BE2C (cell line): ENCODE results near the gene NAV2.

Source experiments
- DNase-seq: peaks from one replicate; pipeline ENCODE4 v3.0.0-alpha.2; 2020
- H3K27me3 ChIP-seq: fragments of 250-450 bp; sonication (Bioruptor Pico); 2 replicates; pipeline ENCODE4 v1.5.1; 2020; ENCODE audit warnings: mild to moderate bottlenecking
- H3K36me3 ChIP-seq: fragments of 250-450 bp; sonication (Bioruptor Pico); 2 replicates; pipeline ENCODE4 v1.5.1; 2020; ENCODE audit warnings: mild to moderate bottlenecking
- H3K4me1 ChIP-seq: fragments of 250-450 bp; sonication (Bioruptor Pico); 2 replicates; pipeline ENCODE4 v1.5.1; 2020
- H3K4me3 ChIP-seq: 2 replicates; pipeline ENCODE4 v1.5.1; 2011; ENCODE audit warnings: low read depth, low read length
- H3K9me3 ChIP-seq: fragments of 250-450 bp; sonication (Bioruptor Pico); 2 replicates; pipeline ENCODE4 v1.5.1; 2020
- CTCF ChIP-seq: IDR thresholded peaks from 2 replicates; pipeline ENCODE4 v1.5.1; 2012; ENCODE audit warnings: mild to moderate bottlenecking, low read depth, low read length

NAV2 gene

DNA sequence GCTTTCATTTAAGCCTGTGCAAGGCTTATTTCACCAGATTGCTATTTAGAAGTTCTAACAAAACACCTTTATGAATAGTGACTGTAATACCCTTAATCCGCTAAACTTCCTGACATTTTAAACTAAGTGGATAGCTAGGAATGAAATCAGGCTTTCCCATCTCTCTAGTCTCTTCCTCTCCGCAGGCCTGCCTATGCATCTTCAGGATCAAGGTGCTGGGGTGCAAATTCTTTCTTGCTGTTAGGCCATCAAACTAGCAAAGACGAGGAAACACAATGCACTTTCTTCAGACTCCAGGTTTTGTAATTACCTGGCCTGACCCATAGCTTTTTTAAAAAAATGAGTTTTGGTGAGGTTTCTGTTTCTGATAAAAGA lies 298.2 kb downstream of the NAV2 start:
- Histone ChIP-seq H3K9me3 (no peaks in the 10 kb centered on the region), H3K36me3 (no peaks in the 10 kb centered on the region), H3K27me3 (no peaks in the 10 kb centered on the region), H3K4me1 (no peaks in the 10 kb centered on the region), H3K4me3 (no peak overlapping the region)
- no peak for DNase-seq
- TF ChIP-seq CTCF: no peak

DNA sequence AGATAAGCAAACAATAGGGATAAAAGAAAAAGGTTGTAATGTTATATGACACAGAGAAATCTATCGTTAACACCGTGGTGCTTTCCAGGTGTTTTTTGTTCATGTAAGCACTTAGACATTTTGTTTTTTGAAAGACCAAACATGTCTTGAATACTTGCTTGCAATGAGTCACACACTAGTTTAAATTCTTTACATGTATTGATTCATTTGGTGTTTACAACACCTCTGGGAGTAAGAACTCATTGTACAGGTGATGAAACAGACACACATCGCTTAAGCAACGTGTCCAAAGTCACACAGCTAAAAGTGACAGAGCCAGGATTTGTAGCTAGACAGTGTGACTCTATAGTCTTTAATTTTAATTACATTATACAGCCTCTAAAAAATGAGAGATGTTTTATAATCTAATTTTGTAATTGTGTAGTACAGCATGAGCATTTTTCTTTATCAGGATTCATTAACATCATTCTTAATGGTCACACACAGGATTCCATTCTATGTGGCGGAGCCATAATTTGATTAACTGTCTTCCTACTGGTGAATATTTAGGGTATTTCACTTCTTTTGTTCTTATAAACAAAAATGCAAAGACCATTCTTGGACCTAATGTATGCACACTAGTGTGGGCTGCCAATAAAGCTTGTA lies 298.8 kb downstream of the NAV2 start:
- TF ChIP-seq CTCF: no peak
- no peaks in the 10 kb centered on the region for H3K9me3 ChIP-seq
- H3K27me3 ChIP-seq: no peaks in the 10 kb centered on the region
- no peak for DNase-seq
- no peaks in the 10 kb centered on the region for H3K4me1 ChIP-seq
- no peaks in the 10 kb centered on the region for H3K36me3 ChIP-seq
- no peak overlapping the region for H3K4me3 ChIP-seq

GRCh38 chr11:20013346-20014066 lies 300.9 kb downstream of the NAV2 start:
- no peak overlapping the region for H3K4me3 ChIP-seq
- no peaks in the 10 kb centered on the region for H3K4me1 ChIP-seq
- no peaks in the 10 kb centered on the region for H3K27me3 ChIP-seq
- no peaks in the 10 kb centered on the region for H3K9me3 ChIP-seq
- no peak for DNase-seq
- TF ChIP-seq CTCF: no peak
- no peaks in the 10 kb centered on the region for H3K36me3 ChIP-seq

DNA sequence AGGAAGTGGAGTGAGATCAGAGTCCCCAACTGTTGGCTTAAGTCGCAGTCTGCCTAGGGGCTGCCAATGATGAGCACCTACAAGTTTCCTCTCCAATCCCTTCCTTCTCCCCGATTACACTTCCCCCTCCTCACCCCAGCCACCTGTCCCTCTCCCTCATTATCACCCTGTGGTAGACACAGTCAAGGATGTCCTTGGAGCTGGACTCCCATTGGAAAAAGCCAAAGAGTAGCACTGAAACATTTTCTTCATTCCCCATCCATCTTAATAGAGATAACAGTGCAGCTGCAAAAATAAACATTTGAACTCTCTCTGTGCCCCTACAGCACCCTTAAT lies 301.4 kb downstream of the NAV2 start:
- no peak for DNase-seq
- H3K36me3 ChIP-seq: no peaks in the 10 kb centered on the region
- H3K4me3 ChIP-seq: no peak overlapping the region
- no peaks in the 10 kb centered on the region for H3K4me1 ChIP-seq
- H3K9me3 ChIP-seq: no peaks in the 10 kb centered on the region
- TF ChIP-seq CTCF: no peak
- no peaks in the 10 kb centered on the region for H3K27me3 ChIP-seq

DNA sequence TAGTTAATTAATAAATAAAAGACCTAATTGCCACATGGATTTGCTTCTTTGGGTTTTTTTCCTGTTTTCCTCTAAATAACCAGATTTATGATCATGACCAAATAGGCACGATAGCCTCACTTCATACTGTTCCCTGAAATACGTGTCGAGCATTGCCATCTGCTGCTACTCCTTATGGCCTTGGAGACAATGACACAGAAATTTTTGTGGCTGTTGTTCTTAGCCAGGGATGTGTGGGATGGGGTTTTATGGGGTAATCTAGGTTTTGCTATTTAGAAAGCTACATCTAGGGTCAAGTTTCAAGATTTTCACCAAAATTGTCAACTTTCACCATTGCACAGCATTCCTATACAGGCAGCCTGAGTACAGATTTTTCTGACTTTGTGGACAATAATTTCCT lies 302.5 kb downstream of the NAV2 start:
- DNase-seq: no peak
- Histone ChIP-seq H3K9me3 (no peaks in the 10 kb centered on the region), H3K4me1 (no peaks in the 10 kb centered on the region), H3K4me3 (no peak overlapping the region), H3K27me3 (no peaks in the 10 kb centered on the region), H3K36me3 (no peaks in the 10 kb centered on the region)
- TF ChIP-seq CTCF: no peak
